HG03432 (cell line): ENCODE results near the gene HUWE1.
"Not testable (repeated sequence)": the region's sequence is repeated elsewhere in the genome, so short reads cannot be mapped to it uniquely, and the experiment has no call there.

Experiments
- ATAC-seq: cut with Tn5 transposase; IDR thresholded peaks from one replicate; pipeline ENCODE4 v1.9.1; 2021; ENCODE audit warnings: mild to moderate bottlenecking, moderate library complexity; ENCODE audit not compliant: unreplicated experiment

The HUWE1 gene

DNA sequence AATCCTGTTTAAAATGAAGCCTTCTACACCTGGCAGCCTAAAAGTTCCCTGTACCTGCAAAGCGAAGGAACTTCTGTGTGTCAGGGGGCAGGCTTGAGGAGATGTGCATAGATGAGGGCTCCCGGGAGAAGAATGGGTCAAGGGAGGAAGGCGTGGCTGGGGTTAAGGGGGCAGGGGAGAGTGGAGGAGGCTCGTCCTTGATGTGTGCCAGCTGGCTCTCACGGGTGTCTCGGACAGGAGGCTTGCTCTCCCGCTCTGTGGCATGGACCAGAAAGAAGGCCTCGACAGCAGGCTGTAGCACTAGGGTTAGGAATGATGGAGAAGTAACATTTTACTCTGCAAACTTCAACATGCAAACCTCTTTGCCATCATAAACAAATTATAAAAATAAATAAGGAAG lies 147.7 kb downstream of the HUWE1 start:
- no peak for ATAC-seq

DNA sequence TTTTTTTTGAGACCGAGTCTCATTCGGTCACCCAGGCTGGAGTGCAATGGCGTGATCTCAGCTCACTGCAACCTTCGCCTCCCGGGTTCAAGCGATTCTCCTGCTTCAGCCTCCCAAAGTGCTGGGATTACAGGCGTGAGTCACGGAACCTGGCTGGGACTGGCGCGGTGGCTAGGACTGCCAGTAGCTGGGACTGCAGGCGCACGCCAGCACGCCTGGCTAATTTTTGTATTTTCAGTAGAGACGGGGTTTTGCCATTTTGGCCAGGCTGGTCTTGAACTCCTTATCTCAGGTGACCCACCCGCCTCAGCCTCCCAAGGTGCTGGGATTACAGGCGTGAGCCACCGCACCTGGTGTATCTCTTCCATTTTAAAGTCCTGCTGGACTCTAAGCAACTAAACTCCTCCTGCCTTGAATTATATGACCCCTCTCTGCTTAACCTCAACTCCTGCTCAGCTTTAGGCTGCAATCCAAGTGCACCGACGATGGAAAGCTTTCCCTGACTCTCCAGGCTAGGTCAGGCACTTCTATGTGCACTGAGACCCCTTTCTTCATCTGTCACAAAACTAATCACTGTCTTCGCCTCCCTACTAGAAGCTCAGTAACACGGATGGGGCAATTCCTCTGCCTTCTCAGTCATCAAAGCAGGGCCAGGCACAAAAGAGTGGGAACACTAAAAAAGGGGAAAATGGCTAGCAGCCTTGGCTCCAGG lies 155.1 kb downstream of the HUWE1 start:
- not testable (repeated sequence) for ATAC-seq

DNA sequence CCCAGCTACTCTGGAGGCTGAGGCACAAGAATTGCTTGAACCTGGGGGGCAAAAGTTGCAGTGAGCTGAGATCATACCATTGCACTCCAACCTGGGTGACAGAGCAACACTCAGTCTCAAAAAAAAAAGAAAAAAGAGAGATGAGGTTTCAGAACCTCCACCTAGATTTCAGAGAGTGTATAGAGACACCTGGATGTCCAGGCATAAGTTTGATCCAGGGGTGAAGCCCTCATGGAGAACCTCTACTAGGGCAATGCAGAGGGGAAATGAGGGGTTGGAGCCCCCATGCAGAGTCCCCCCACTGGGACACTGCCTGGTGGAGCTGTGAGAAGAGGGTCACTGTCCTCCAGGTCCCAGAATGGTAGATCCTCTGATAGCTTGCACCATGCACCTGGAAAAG lies 159.5 kb downstream of the HUWE1 start:
- ATAC-seq: no peak

- no peak for ATAC-seq
These were observed 175.2 kb downstream of the HUWE1 start for GRCh38 chrX:53511322-53511721.

DNA sequence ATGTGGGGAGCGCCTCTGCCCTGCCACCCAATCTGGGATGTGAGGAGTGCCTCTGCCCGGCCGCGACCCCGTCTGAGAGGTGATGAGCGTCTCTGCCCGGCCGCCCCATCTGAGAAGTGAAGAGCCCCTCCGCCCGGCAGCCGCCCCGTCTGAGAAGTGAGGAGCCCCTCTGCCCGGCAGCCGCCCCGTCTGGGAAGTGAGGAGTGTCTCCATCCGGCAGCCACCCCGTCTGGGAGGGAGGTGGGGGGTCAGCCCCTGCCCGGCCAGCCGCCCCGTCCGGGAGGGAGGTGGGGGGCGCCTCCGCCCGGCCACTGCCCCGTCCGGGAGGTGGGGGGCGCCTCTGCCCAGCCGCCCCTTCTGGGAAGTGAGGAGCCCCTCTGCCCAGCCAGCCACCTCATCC lies 182.5 kb downstream of the HUWE1 start:
- not testable (repeated sequence) for ATAC-seq

- ATAC-seq: no peak
These were observed 192.1 kb downstream of the HUWE1 start for GRCh38 chrX:53494436-53494835.

DNA sequence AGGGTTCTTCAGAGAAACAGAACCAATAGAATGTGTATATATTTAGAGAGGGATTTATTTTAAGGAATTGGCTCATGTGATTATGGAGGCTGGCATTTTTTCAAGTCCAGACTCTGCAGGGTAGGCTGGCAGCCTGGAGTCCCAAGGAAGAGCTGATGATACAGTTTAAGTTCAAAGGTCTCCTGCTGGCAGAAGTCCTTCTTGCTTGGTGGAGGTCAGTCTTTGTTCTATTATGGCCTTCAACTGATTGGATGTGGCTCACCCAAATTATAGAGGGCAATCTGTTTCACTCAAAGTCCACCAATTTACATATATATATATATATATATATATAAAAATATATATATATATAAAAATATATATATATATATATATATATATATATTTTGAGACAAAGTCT lies 200.2 kb downstream of the HUWE1 start:
- no peak for ATAC-seq

GRCh38 chrX:53483838-53484405 lies 202.6 kb downstream of the HUWE1 start:
- ATAC-seq: no peak

DNA sequence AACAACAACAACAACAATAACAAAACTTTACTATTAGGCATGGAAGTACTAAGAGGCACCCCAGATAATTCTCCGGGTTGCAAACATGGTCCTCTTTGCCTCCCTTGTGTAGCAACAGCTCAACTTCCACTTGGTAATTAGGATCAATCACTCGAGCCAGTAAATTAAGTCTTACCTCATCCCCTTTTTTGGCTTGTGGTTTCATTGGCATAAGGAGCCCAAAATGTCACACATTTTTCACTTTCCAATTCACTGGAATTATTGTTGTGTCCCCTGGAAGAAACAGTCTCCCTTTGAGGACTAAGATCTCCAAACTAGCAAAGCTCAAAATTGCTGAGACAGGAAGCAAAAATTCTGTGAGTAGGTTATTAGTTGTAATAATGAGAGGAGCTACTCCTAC lies 203.1 kb downstream of the HUWE1 start:
- ATAC-seq: no peak
